CD8-positive, alpha-beta memory T cell (primary cell): ENCODE results near the gene E2F6. TPM values are rescaled to one million over a fixed set of nuclear protein-coding genes. Genes with fewer than 3 reads are reported as not detected.

Experiments used
- polyA plus RNA-seq: library from polyadenylated mRNA; unstranded; fragments of 300-500 nt; fragmentation: Illumina TruSeq; gene quantifications from one replicate; pipeline ENCODE4 v1.2.3, GENCODE V29; 2021
- total RNA-seq, 2 experiments: library from RNA; stranded (reverse); gene quantifications; one replicate each; pipeline ENCODE4 v1.2.3, GENCODE V29; 2021

The E2F6 gene
- total and polyA plus RNA-seq, 3 experiments from 2014 or later: 4.5 to 14.7 (median 13.9) TPM

Other genes starting within 250 kb of the E2F6 start
- gene ROCK2, start 121.5 kb downstream of the E2F6 start, total RNA-seq: 10 to 100 TPM; 19.5 to 22.9 TPM
- 15.5 TPM for gene ROCK2, start 121.5 kb downstream of the E2F6 start, polyA plus RNA-seq
- gene GREB1, start 67.9 kb upstream of the E2F6 start, total RNA-seq: under 1 TPM; 0.55 to 0.94 TPM
- 0.16 TPM for gene GREB1, start 67.9 kb upstream of the E2F6 start, polyA plus RNA-seq
- not detected for gene NTSR2, start 204.0 kb upstream of the E2F6 start, total RNA-seq
- gene NTSR2, start 204.0 kb upstream of the E2F6 start, polyA plus RNA-seq: not detected